ENCODE measurements around the gene ATF5. TPM values are rescaled to one million over a fixed set of nuclear protein-coding genes. Genes with fewer than 3 reads are reported as not detected.

The ATF5 gene
- total RNA-seq, 1 donor from 2014 or later, result 14.1 TPM

GRCh38 chr19:49950956-49951526 is 22.0 kb downstream of the ATF5 start:
- intact Hi-C loops (cut with DNase I), result no loop called here
- Histone ChIP-seq H3K36me3 (no peaks in the 10 kb centered on the region), H3K27ac (no peak overlapping the region), H3K9me3 (no peaks in the 10 kb centered on the region), H3K27me3 (no peaks in the 10 kb centered on the region), H3K4me1 (peaks cover 19% of the 10 kb centered on the region), H3K4me3 (no peak overlapping the region)
- no peak for DNase-seq
- ATAC-seq, result no peak
- TF ChIP-seq CTCF (IDR thresholded peaks at IDR 0.05), result no peak

GRCh38 chr19:49951806-49952478 is 22.9 kb downstream of the ATF5 start:
- Histone ChIP-seq H3K36me3 (no peaks in the 10 kb centered on the region), H3K4me3 (no peak overlapping the region), H3K27ac (no peak overlapping the region), H3K27me3 (no peaks in the 10 kb centered on the region), H3K9me3 (no peaks in the 10 kb centered on the region), H3K4me1 (peaks cover 19% of the 10 kb centered on the region)
- no peak for TF ChIP-seq CTCF (IDR thresholded peaks at IDR 0.05)
- intact Hi-C loops (cut with DNase I), result no loop called here
- ATAC-seq (no peak), DNase-seq (no peak)

GRCh38 chr19:49952479-49952836 is 23.5 kb downstream of the ATF5 start:
- intact Hi-C loops (cut with DNase I), result no loop called here
- Histone ChIP-seq H3K27ac (no peak overlapping the region), H3K36me3 (no peaks in the 10 kb centered on the region), H3K4me1 (peaks cover 19% of the 10 kb centered on the region), H3K27me3 (no peaks in the 10 kb centered on the region), H3K9me3 (no peaks in the 10 kb centered on the region), H3K4me3 (no peak overlapping the region)
- no peak for DNase-seq
- no peak for TF ChIP-seq CTCF (IDR thresholded peaks at IDR 0.05)
- ATAC-seq, result no peak

- H3K4me1 ChIP-seq, result peaks cover 19% of the 10 kb centered on the region
- intact Hi-C loops (cut with DNase I), result no loop called here
- TF ChIP-seq CTCF (IDR thresholded peaks at IDR 0.05), result no peak
- H3K27me3 ChIP-seq, result no peaks in the 10 kb centered on the region
- no peak overlapping the region for H3K27ac ChIP-seq
- no peak overlapping the region for H3K4me3 ChIP-seq
- DNase-seq, result no peak
- H3K36me3 ChIP-seq, result no peaks in the 10 kb centered on the region
- ATAC-seq, result no peak
- H3K9me3 ChIP-seq, result no peaks in the 10 kb centered on the region
Observed at GRCh38 chr19:49952906-49953305, 23.9 kb downstream of the ATF5 start.

GRCh38 chr19:49953416-49953815 is 24.4 kb downstream of the ATF5 start:
- ATAC-seq, result peak; percentile 80
- intact Hi-C loops (cut with DNase I), result no loop called here
- Histone ChIP-seq H3K4me3 (no peak overlapping the region), H3K36me3 (no peaks in the 10 kb centered on the region), H3K4me1 (peaks cover 19% of the 10 kb centered on the region), H3K9me3 (no peaks in the 10 kb centered on the region), H3K27ac (no peak overlapping the region), H3K27me3 (no peaks in the 10 kb centered on the region)
- TF ChIP-seq CTCF (IDR thresholded peaks at IDR 0.05), result no peak
- no peak for DNase-seq
